GM12801 (cell line): Measurements from ENCODE around the gene CYB5B.

Experiments used
- CTCF ChIP-seq: IDR thresholded peaks from one replicate; pipeline ENCODE4 v1.5.1; 2011; ENCODE audit warnings: control low read depth; ENCODE audit not compliant: insufficient read length; ENCODE audit errors: extremely low read depth

CYB5B gene

GRCh38 chr16:69503244-69503643, 78.8 kb downstream of the CYB5B start:
- no peak for TF ChIP-seq CTCF

GRCh38 chr16:69508033-69508755, 83.8 kb downstream of the CYB5B start:
- TF ChIP-seq CTCF, result no peak

GRCh38 chr16:69509125-69509524, 84.7 kb downstream of the CYB5B start:
- no peak for TF ChIP-seq CTCF

GRCh38 chr16:69511651-69512050, 87.2 kb downstream of the CYB5B start:
- no peak for TF ChIP-seq CTCF

- TF ChIP-seq CTCF, result no peak
Measured at GRCh38 chr16:69513180-69513966, 89.0 kb downstream of the CYB5B start.

- no peak for TF ChIP-seq CTCF
Measured at GRCh38 chr16:69514356-69514755, 89.9 kb downstream of the CYB5B start.
